Prostate gland (tissue), 2 donors: ENCODE data around the gene FAM120AOS.

ENCODE experiments used
- POLR2AphosphoS5 ChIP-seq: sonication (generic); formaldehyde crosslinking; IDR thresholded peaks from one replicate; pipeline ENCODE4 v1.6.1; 2017; ENCODE audit warnings: antibody characterized with exemption
- TF ChIP-seq, protein P1 (sequence below), 4 experiments: fragments of 200-600 bp in 2 of 4; fragments of 450-650 bp in 2 of 4; sonication (generic) in 2 of 4; IDR thresholded peaks; 1 replicate in 3 of 4; 2 replicates in 1 of 4; pipeline ENCODE4 v1.5.1; 2016 to 2019; ENCODE audit warnings: antibody characterized with exemption in 4 of 4, mild to moderate bottlenecking in 2 of 4, moderate library complexity in 2 of 4

DNA sequence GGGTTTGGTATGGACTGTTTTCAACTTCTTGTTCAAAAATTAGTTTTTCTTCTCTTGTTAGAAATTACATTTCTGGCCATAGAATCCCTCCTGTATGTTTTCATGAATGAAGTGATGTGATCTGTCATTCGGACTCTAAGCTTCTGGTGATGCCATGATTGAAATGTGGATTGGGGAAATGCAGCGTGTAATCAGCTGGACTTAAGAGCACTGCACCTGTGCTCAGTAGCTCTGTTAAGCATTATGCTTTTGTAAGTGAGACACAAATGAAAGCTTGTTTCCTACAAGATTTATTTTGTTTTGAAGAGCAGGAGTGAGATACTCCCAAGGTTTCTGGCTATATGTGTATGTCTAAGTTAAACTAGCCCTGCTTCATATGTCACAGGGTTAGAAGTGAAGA, 24.0 kb upstream of the FAM120AOS start:
- no peak for TF ChIP-seq POLR2AphosphoS5
- TF ChIP-seq, protein P1, sequence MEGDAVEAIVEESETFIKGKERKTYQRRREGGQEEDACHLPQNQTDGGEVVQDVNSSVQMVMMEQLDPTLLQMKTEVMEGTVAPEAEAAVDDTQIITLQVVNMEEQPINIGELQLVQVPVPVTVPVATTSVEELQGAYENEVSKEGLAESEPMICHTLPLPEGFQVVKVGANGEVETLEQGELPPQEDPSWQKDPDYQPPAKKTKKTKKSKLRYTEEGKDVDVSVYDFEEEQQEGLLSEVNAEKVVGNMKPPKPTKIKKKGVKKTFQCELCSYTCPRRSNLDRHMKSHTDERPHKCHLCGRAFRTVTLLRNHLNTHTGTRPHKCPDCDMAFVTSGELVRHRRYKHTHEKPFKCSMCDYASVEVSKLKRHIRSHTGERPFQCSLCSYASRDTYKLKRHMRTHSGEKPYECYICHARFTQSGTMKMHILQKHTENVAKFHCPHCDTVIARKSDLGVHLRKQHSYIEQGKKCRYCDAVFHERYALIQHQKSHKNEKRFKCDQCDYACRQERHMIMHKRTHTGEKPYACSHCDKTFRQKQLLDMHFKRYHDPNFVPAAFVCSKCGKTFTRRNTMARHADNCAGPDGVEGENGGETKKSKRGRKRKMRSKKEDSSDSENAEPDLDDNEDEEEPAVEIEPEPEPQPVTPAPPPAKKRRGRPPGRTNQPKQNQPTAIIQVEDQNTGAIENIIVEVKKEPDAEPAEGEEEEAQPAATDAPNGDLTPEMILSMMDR (IDR thresholded peaks at IDR 0.05), result no peak
